Measurements from ENCODE around the gene GUCY2C. TPM values are rescaled to one million over a fixed set of nuclear protein-coding genes. Genes with fewer than 3 reads are reported as not detected.

The GUCY2C gene
- total and polyA plus RNA-seq, 2 donors (not counting 1 experiment from before 2014, with no cell fraction given) = 0.28 to 0.37 TPM

GRCh38 chr12:14638066-14638465 lies 58.3 kb downstream of the GUCY2C start:
- DNase-seq = no peak
- ChIA-PET CTCF (interaction anchor here (1.1 kb wide), 1 partner anchor 30 kb away, joined by 4 read pairs; no protein-coding TSS in a partner anchor), POLR2A (no interaction called here)
- H3K4me1 ChIP-seq (ENCODE audit: control insufficient read depth in 2 of 2, insufficient read depth in 2 of 2, low read length in 2 of 2) = peaks cover 2% of the 10 kb centered on the region in 2 donors
- no peaks in the 10 kb centered on the region for H4K20me1 ChIP-seq (ENCODE audit: control insufficient read depth, insufficient read depth, low read length, poor library complexity, severe bottlenecking)
- TF ChIP-seq, protein P1, sequence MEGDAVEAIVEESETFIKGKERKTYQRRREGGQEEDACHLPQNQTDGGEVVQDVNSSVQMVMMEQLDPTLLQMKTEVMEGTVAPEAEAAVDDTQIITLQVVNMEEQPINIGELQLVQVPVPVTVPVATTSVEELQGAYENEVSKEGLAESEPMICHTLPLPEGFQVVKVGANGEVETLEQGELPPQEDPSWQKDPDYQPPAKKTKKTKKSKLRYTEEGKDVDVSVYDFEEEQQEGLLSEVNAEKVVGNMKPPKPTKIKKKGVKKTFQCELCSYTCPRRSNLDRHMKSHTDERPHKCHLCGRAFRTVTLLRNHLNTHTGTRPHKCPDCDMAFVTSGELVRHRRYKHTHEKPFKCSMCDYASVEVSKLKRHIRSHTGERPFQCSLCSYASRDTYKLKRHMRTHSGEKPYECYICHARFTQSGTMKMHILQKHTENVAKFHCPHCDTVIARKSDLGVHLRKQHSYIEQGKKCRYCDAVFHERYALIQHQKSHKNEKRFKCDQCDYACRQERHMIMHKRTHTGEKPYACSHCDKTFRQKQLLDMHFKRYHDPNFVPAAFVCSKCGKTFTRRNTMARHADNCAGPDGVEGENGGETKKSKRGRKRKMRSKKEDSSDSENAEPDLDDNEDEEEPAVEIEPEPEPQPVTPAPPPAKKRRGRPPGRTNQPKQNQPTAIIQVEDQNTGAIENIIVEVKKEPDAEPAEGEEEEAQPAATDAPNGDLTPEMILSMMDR (IDR thresholded peaks at IDR 0.05) = no peak
- no peak for TF ChIP-seq EZH2 (IDR thresholded peaks at IDR 0.05; ENCODE audit: borderline replicate concordance, insufficient read depth, low read depth, low read length, poor library complexity, severe bottlenecking)
- no peak overlapping the region for H2AFZ ChIP-seq (ENCODE audit: insufficient read depth, low read depth, low read length, poor library complexity, severe bottlenecking)
- H3K9ac ChIP-seq (ENCODE audit: low read length) = no peak overlapping the region
- intact Hi-C loops (cut with micrococcal nuclease) = no loop called here
- ATAC-seq (ENCODE audit: low read depth) = no peak
- no peak overlapping the region for H3K4me3 ChIP-seq (ENCODE audit: control extremely low read depth in 1 of 5, extremely low read depth in 1 of 5, insufficient read depth in 1 of 5, low read depth in 2 of 5, low read length in 4 of 5)
- no peaks in the 10 kb centered on the region for H3K27me3 ChIP-seq (replicated peaks in 1 of 4; ENCODE audit: control extremely low read depth in 1 of 4, control insufficient read depth in 3 of 4, insufficient read depth in 4 of 4, low read length in 3 of 4)
- no peaks in the 10 kb centered on the region for H3K79me2 ChIP-seq (ENCODE audit: control insufficient read depth, insufficient read depth, low read length)
- Mint-ChIP-seq H3K27me3 (peaks cover 5% of the 10 kb centered on the region), H3K27ac (no peak overlapping the region), H3K4me1 (peaks cover 6% of the 10 kb centered on the region), H3K4me3 (no peak overlapping the region), H3K9me3 (ENCODE audit: insufficient read depth) (peaks cover 5% of the 10 kb centered on the region)
- H3K9me3 ChIP-seq (ENCODE audit: control extremely low read depth in 1 of 3, control insufficient read depth in 2 of 3, insufficient read depth in 1 of 3, low read length in 2 of 3) = peaks cover 2 to 5% (median 4%) of the 10 kb centered on the region in 3 donors
- H3K36me3 ChIP-seq (replicated peaks in 1 of 2; ENCODE audit: control extremely low read depth in 1 of 2, control insufficient read depth in 1 of 2, extremely low read depth in 1 of 2, insufficient read depth in 2 of 2, low read length in 1 of 2) = no peaks in the 10 kb centered on the region
- no peak overlapping the region for H3K4me2 ChIP-seq (replicated peaks; ENCODE audit: low read depth, low read length, poor library complexity, severe bottlenecking)
- no peak overlapping the region for H3K27ac ChIP-seq (ENCODE audit: low read length in 2 of 2)

- TF ChIP-seq EZH2 (IDR thresholded peaks at IDR 0.05; ENCODE audit: borderline replicate concordance, insufficient read depth, low read depth, low read length, poor library complexity, severe bottlenecking) = no peak
- peaks cover 3% of the 10 kb centered on the region for H3K4me1 Mint-ChIP-seq
- no peaks in the 10 kb centered on the region for H3K27me3 Mint-ChIP-seq
- ChIA-PET POLR2A (no interaction called here), CTCF (interaction anchor here (1.5 kb wide), 1 partner anchor 28 kb away, joined by 4 read pairs; no protein-coding TSS in a partner anchor)
- no peaks in the 10 kb centered on the region for H3K4me1 ChIP-seq (ENCODE audit: control insufficient read depth in 2 of 2, insufficient read depth in 2 of 2, low read length in 2 of 2)
- peaks cover 5% of the 10 kb centered on the region for H3K9me3 Mint-ChIP-seq (ENCODE audit: insufficient read depth)
- H2AFZ ChIP-seq (ENCODE audit: insufficient read depth, low read depth, low read length, poor library complexity, severe bottlenecking) = no peak overlapping the region
- H3K27ac Mint-ChIP-seq = no peak overlapping the region
- ATAC-seq (ENCODE audit: low read depth) (no peak), DNase-seq (no peak)
- no peaks in the 10 kb centered on the region for H3K27me3 ChIP-seq (replicated peaks in 1 of 4; ENCODE audit: control extremely low read depth in 1 of 4, control insufficient read depth in 3 of 4, insufficient read depth in 4 of 4, low read length in 3 of 4)
- no peak overlapping the region for H3K4me2 ChIP-seq (replicated peaks; ENCODE audit: low read depth, low read length, poor library complexity, severe bottlenecking)
- no peak overlapping the region for H3K9ac ChIP-seq (ENCODE audit: low read length)
- no peaks in the 10 kb centered on the region for H4K20me1 ChIP-seq (ENCODE audit: control insufficient read depth, insufficient read depth, low read length, poor library complexity, severe bottlenecking)
- no peak overlapping the region for H3K4me3 ChIP-seq (ENCODE audit: control extremely low read depth in 1 of 5, extremely low read depth in 1 of 5, insufficient read depth in 1 of 5, low read depth in 2 of 5, low read length in 4 of 5)
- H3K27ac ChIP-seq (ENCODE audit: low read length in 2 of 2) = no peak overlapping the region
- H3K79me2 ChIP-seq (ENCODE audit: control insufficient read depth, insufficient read depth, low read length) = no peaks in the 10 kb centered on the region
- H3K4me3 Mint-ChIP-seq = no peak overlapping the region
- H3K36me3 ChIP-seq (replicated peaks in 1 of 2; ENCODE audit: control extremely low read depth in 1 of 2, control insufficient read depth in 1 of 2, extremely low read depth in 1 of 2, insufficient read depth in 2 of 2, low read length in 1 of 2) = no peaks in the 10 kb centered on the region
- intact Hi-C loops (cut with micrococcal nuclease) = no loop called here
- peaks cover 2 to 5% (median 4%) of the 10 kb centered on the region in 3 donors for H3K9me3 ChIP-seq (ENCODE audit: control extremely low read depth in 1 of 3, control insufficient read depth in 2 of 3, insufficient read depth in 1 of 3, low read length in 2 of 3)
These were observed 60.6 kb downstream of the GUCY2C start for GRCh38 chr12:14635776-14636175.
